Endothelial cell of umbilical vein (primary cell): Measurements from ENCODE around the gene CDC42BPG. TPM values are rescaled to one million over a fixed set of nuclear protein-coding genes. Genes with fewer than 3 reads are reported as not detected.
A peak's percentile ranks its signal among the peaks of the same experiment; 100 is the strongest.

Experiments
- BruUV-seq: library from RNA; stranded (reverse); fragments of 400-500 nt; replicated peaks from 2 replicates; lab custom pipeline; 2021; lab: Mats Ljungman, UMichigan
- CTCF ChIA-PET: fragments of 300-600, 350-600 bp; sonication (Branson Sonifier 250); formaldehyde crosslinking; loops from one replicate; lab custom pipeline; 2021; ENCODE audit warnings: antibody characterized with exemption, inconsistent platforms; lab: Charles Lee
- POLR2A ChIA-PET: fragments of 300-600, 350-600 bp; sonication (Branson Sonifier 250); formaldehyde crosslinking; loops from one replicate; lab custom pipeline; 2021; ENCODE audit warnings: antibody characterized with exemption, inconsistent platforms; lab: Charles Lee
- DNase-seq: peaks from one replicate; pipeline ENCODE4 v3.0.0-alpha.2; 2011; ENCODE audit warnings: low read depth, low spot score
- FAIRE-seq: peaks from 2 replicates; lab custom pipeline; 2011; peaks lifted over from hg19 to GRCh38; lab: Jason Lieb, UNC
- H2AFZ ChIP-seq: 2 replicates; pipeline ENCODE4 v1.6.0; 2012; ENCODE audit warnings: low read depth, low read length, control low read depth, inconsistent platforms
- H3K27ac ChIP-seq: 2 replicates; pipeline ENCODE4 v1.5.1; 2011; ENCODE audit warnings: low read depth, mild to moderate bottlenecking, control low read depth, low read length, moderate library complexity; ENCODE audit not compliant: insufficient read depth
- H3K27me3 ChIP-seq, 2 experiments: 2 replicates each; pipeline versions ENCODE4 v1.6.0 to v1.6.1; 2011; ENCODE audit warnings: low read length in 2 of 2, mixed read lengths in 1 of 2; ENCODE audit not compliant: control insufficient read depth in 2 of 2, insufficient read depth in 2 of 2
- H3K36me3 ChIP-seq, 2 experiments: 2 replicates in 1 of 2; 3 replicates in 1 of 2; pipeline ENCODE4 v1.5.1; 2011; ENCODE audit warnings: low read length in 2 of 2, mild to moderate bottlenecking in 1 of 2, moderate library complexity in 1 of 2; ENCODE audit not compliant: control insufficient read depth in 2 of 2, insufficient read depth in 2 of 2; ENCODE audit errors: extremely low read depth in 1 of 2
- H3K4me1 ChIP-seq: 3 replicates; pipeline ENCODE4 v1.5.1; 2011; ENCODE audit warnings: mild to moderate bottlenecking, low read length; ENCODE audit not compliant: control insufficient read depth, insufficient read depth; ENCODE audit errors: extremely low read depth
- H3K4me2 ChIP-seq: 2 replicates; pipeline ENCODE4 v1.6.1; 2011; ENCODE audit warnings: low read length, control low read depth, mixed read lengths; ENCODE audit not compliant: insufficient read depth
- H3K4me3 ChIP-seq, 3 experiments: fragments of 200-600 bp in 1 of 3; sonication (generic), shearing (Covaris generic) in 1 of 3; replicated peaks in 1 of 3; 2 replicates each; pipeline ENCODE4 v1.5.1; 2011 to 2016; ENCODE audit warnings: control low read depth in 3 of 3, low read length in 3 of 3, mild to moderate bottlenecking in 2 of 3, inconsistent platforms in 1 of 3, low read depth in 1 of 3, moderate library complexity in 1 of 3; ENCODE audit not compliant: insufficient read depth in 1 of 3
- H3K79me2 ChIP-seq: 2 replicates; pipeline ENCODE4 v1.6.0; 2012; ENCODE audit warnings: low read length, inconsistent platforms; ENCODE audit not compliant: control insufficient read depth, insufficient read depth
- H3K9ac ChIP-seq: replicated peaks from 2 replicates; pipeline ENCODE3; 2011; ENCODE audit warnings: low read length, control low read depth; ENCODE audit not compliant: insufficient read depth; ENCODE audit errors: extremely low read depth
- H3K9me1 ChIP-seq: replicated peaks from 3 replicates; pipeline ENCODE4 v1.6.0; 2011; ENCODE audit warnings: mild to moderate bottlenecking, low read length; ENCODE audit not compliant: control insufficient read depth, insufficient read depth; ENCODE audit errors: extremely low read depth
- H3K9me3 ChIP-seq: replicated peaks from 2 replicates; pipeline ENCODE4 v1.5.1; 2012; ENCODE audit warnings: low read length, inconsistent platforms; ENCODE audit not compliant: control insufficient read depth, insufficient read depth
- H4K20me1 ChIP-seq: replicated peaks from 2 replicates; pipeline ENCODE3; 2011; ENCODE audit warnings: mild to moderate bottlenecking, low read length; ENCODE audit not compliant: control insufficient read depth, insufficient read depth; ENCODE audit errors: extremely low read depth
- GATA2 ChIP-seq: IDR thresholded peaks from 2 replicates; pipeline ENCODE4 v1.7.0; 2011; ENCODE audit warnings: low read depth, mild to moderate bottlenecking, moderate library complexity, mixed read lengths, low read length; ENCODE audit not compliant: insufficient read length, insufficient read depth
- JUN ChIP-seq: IDR thresholded peaks from 2 replicates; pipeline ENCODE4 v1.6.1; 2011; ENCODE audit warnings: borderline replicate concordance, low read depth; ENCODE audit not compliant: insufficient read length, insufficient read depth
- MYC ChIP-seq: IDR thresholded peaks from one replicate; pipeline ENCODE4 v1.6.1; 2011; ENCODE audit warnings: mild to moderate bottlenecking, low read depth, low read length
- POLR2A ChIP-seq: IDR thresholded peaks from 2 replicates; pipeline ENCODE4 v1.6.1; 2012; ENCODE audit warnings: low read depth, mild to moderate bottlenecking, control low read depth, low read length
- POLR2AphosphoS5 ChIP-seq: IDR thresholded peaks from 2 replicates; pipeline ENCODE4 v1.6.1; 2012; ENCODE audit warnings: low read depth, mild to moderate bottlenecking, control low read depth, low read length, moderate library complexity; ENCODE audit not compliant: insufficient read depth
- dilution Hi-C: fragments of 300-500 bp; cut with MboI; formaldehyde crosslinking; loops from one replicate; pipeline ENCODE4 v1.15.0; 2019; ENCODE audit warnings: low sequenced_read_pairs; ENCODE audit not compliant: extremely low pct_ligation_motif_present
- intact Hi-C: fragments of 100-400 bp; cut with micrococcal nuclease; formaldehyde crosslinking; loops from one replicate; pipeline ENCODE4 v1.10.0; 2022
- microRNA counts: library from miRNA; unstranded; fragments of <30 nt; microRNA quantifications from one replicate; lab custom pipeline; 2016
- polyA plus RNA-seq, 4 experiments: library from polyadenylated mRNA; depleted of rRNA in 3 of 4; stranded (reverse) in 3 of 4; unstranded in 1 of 4; fragments of >200 nt; gene quantifications; 2 replicates each; pipeline versions ENCODE4 v1.2.1 to v1.2.3, GENCODE V29; 2011 to 2012; ENCODE audit warnings: missing spikeins in 1 of 4
- total RNA-seq: library from RNA; stranded (reverse); gene quantifications from 2 replicates; pipeline ENCODE4 v1.2.3, GENCODE V29; 2021

CDC42BPG gene
- total and polyA plus RNA-seq, 2 donors (not counting 3 experiments of a cell fraction or from before 2014, with no cell fraction given), result 0.19 to 0.42 TPM

GRCh38 chr11:64774144-64774543 lies 70.3 kb downstream of the CDC42BPG start:
- dilution Hi-C loops, result no loop called here
- Histone ChIP-seq H3K79me2 (peaks cover 83% of the 10 kb centered on the region), H3K27me3 (no peaks in the 10 kb centered on the region), H3K9me1 (no peaks in the 10 kb centered on the region), H3K4me3 (no peak overlapping the region), H3K27ac (no peak overlapping the region), H4K20me1 (peaks cover 28% of the 10 kb centered on the region), H3K9ac (no peak overlapping the region), H2AFZ (no peak overlapping the region), H3K4me1 (peaks cover 34% of the 10 kb centered on the region), H3K36me3 (peaks cover 41 to 58% of the 10 kb centered on the region in 2 experiments), H3K9me3 (no peaks in the 10 kb centered on the region), H3K4me2 (no peak overlapping the region)
- CTCF ChIA-PET, result interaction anchor here (1.4 kb wide), 1 partner anchor 21 kb away, joined by 4 read pairs; no protein-coding TSS in a partner anchor
- POLR2A ChIA-PET, result no interaction called here
- BruUV-seq, result no TSS peak
- FAIRE-seq (no peak), DNase-seq (no peak)
- no peak for TF ChIP-seq MYC
- TF ChIP-seq POLR2AphosphoS5, result no peak
- TF ChIP-seq JUN, result no peak
- TF ChIP-seq GATA2, result no peak
- TF ChIP-seq POLR2A, result no peak
- intact Hi-C loops, result no loop called here

MicroRNA genes within 50 kb of the gene (microRNA counts, 767-probe panel; counts per million panel counts)
- 723 counts per million, percentile 96 among the panel's probes with 10 or more counts for microRNA hsa-miR-192-5p (lab: Ali Mortazavi, UCI)

Other genes starting within 250 kb of the CDC42BPG start
- not detected in 2 replicates for gene NRXN2, start 121.5 kb downstream of the CDC42BPG start, total RNA-seq
- not detected in 2 replicates for gene NRXN2, start 121.5 kb downstream of the CDC42BPG start, polyA plus RNA-seq
- 1.1 and 2.3 TPM in 2 replicates for gene RASGRP2, start 100.5 kb downstream of the CDC42BPG start, total RNA-seq
- gene RASGRP2, start 100.5 kb downstream of the CDC42BPG start, polyA plus RNA-seq, result 1.2 and 2.1 TPM in 2 replicates
- gene PYGM, start 84.7 kb downstream of the CDC42BPG start, total RNA-seq, result 0.39 and 0.62 TPM in 2 replicates
- gene PYGM, start 84.7 kb downstream of the CDC42BPG start, polyA plus RNA-seq, result 0.10 and 0.11 TPM in 2 replicates
- 322 and 342 TPM in 2 replicates for gene SF1, start 66.1 kb downstream of the CDC42BPG start, total RNA-seq
- gene SF1, start 66.1 kb downstream of the CDC42BPG start, polyA plus RNA-seq, result 94.0 and 95.0 TPM in 2 replicates
- gene MAP4K2, start 41.4 kb downstream of the CDC42BPG start, total RNA-seq, result 43.3 and 48.5 TPM in 2 replicates
- gene MAP4K2, start 41.4 kb downstream of the CDC42BPG start, polyA plus RNA-seq, result 44.0 and 51.6 TPM in 2 replicates
- 41.1 and 41.6 TPM in 2 replicates for gene MEN1, start 34.1 kb downstream of the CDC42BPG start, total RNA-seq
- gene MEN1, start 34.1 kb downstream of the CDC42BPG start, polyA plus RNA-seq, result 43.1 and 48.8 TPM in 2 replicates
- gene EHD1, start 34.0 kb upstream of the CDC42BPG start, total RNA-seq, result 98.0 and 109 TPM in 2 replicates
- 136 and 140 TPM in 2 replicates for gene EHD1, start 34.0 kb upstream of the CDC42BPG start, polyA plus RNA-seq
- 24.3 and 27.4 TPM in 2 replicates for gene ATG2A, start 72.6 kb upstream of the CDC42BPG start, total RNA-seq
- gene ATG2A, start 72.6 kb upstream of the CDC42BPG start, polyA plus RNA-seq, result 13.4 and 17.6 TPM in 2 replicates
- 17.8 and 21.5 TPM in 2 replicates for gene PPP2R5B, start 80.0 kb upstream of the CDC42BPG start, total RNA-seq
- gene PPP2R5B, start 80.0 kb upstream of the CDC42BPG start, polyA plus RNA-seq, result 17.6 and 20.9 TPM in 2 replicates
- gene GPHA2, start 91.2 kb upstream of the CDC42BPG start, total RNA-seq, result not detected in 2 replicates
- gene GPHA2, start 91.2 kb upstream of the CDC42BPG start, polyA plus RNA-seq, result not detected in 2 replicates
- not detected in 2 replicates for gene MAJIN, start 127.5 kb upstream of the CDC42BPG start, total RNA-seq
- 0.07 TPM in 1 of 2 replicates, not detected in the other for gene MAJIN, start 127.5 kb upstream of the CDC42BPG start, polyA plus RNA-seq
- 0.75 and 0.81 TPM in 2 replicates for gene BATF2, start 152.3 kb upstream of the CDC42BPG start, total RNA-seq
- 0.75 and 1.5 TPM in 2 replicates for gene BATF2, start 152.3 kb upstream of the CDC42BPG start, polyA plus RNA-seq
- gene ARL2, start 169.5 kb upstream of the CDC42BPG start, total RNA-seq, result 108 and 109 TPM in 2 replicates
- 259 and 312 TPM in 2 replicates for gene ARL2, start 169.5 kb upstream of the CDC42BPG start, polyA plus RNA-seq
- 21.0 and 21.8 TPM in 2 replicates for gene SNX15, start 182.8 kb upstream of the CDC42BPG start, total RNA-seq
- gene SNX15, start 182.8 kb upstream of the CDC42BPG start, polyA plus RNA-seq, result 15.2 and 15.5 TPM in 2 replicates
- 16.6 and 18.0 TPM in 2 replicates for gene SAC3D1, start 196.6 kb upstream of the CDC42BPG start, total RNA-seq
- 17.0 and 22.2 TPM in 2 replicates for gene SAC3D1, start 196.6 kb upstream of the CDC42BPG start, polyA plus RNA-seq
- gene NAALADL1, start 213.9 kb upstream of the CDC42BPG start, total RNA-seq, result 4.4 and 6.8 TPM in 2 replicates
- 13.9 and 16.5 TPM in 2 replicates for gene NAALADL1, start 213.9 kb upstream of the CDC42BPG start, polyA plus RNA-seq
- gene CDCA5, start 239.4 kb upstream of the CDC42BPG start, total RNA-seq, result 34.1 and 35.7 TPM in 2 replicates
- 14.0 and 16.4 TPM in 2 replicates for gene CDCA5, start 239.4 kb upstream of the CDC42BPG start, polyA plus RNA-seq
- 37.6 and 45.1 TPM in 2 replicates for gene ZFPL1, start 239.6 kb upstream of the CDC42BPG start, total RNA-seq
- gene ZFPL1, start 239.6 kb upstream of the CDC42BPG start, polyA plus RNA-seq, result 139 and 186 TPM in 2 replicates